Erythroblast (primary cell): Measurements from ENCODE around the gene MLIP.

ENCODE experiments used
- GATA1 ChIP-seq: IDR thresholded peaks from 2 replicates; pipeline ENCODE4 v1.6.1; 2011; ENCODE audit warnings: low read depth, mild to moderate bottlenecking, control low read depth, low read length, moderate library complexity
- POLR2A ChIP-seq: IDR thresholded peaks from 2 replicates; pipeline ENCODE4 v1.6.1; 2011; ENCODE audit warnings: mild to moderate bottlenecking, low read length

DNA sequence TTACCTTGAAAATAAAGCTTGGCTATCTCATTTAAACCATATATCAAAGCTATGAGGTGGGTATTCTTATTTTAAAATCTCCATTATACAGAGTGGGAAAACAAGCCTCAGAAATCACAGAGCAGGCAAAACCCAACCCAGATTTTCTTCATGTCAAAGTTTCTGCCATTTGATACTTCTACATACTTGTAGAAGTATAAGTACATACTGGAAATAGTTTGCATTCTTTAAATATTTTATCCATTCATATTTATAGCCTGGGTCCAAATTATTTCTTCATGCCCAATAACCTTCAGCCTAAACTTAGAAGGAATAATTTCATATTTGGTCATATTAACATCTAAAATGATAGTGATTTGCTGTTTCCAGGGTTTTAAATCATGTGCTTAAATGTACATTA is 61.8 kb downstream of the MLIP start:
- no peak for TF ChIP-seq POLR2A
- no peak for TF ChIP-seq GATA1
